H9 (cell line): Measurements from ENCODE around the gene ANAPC10. TPM values are rescaled to one million over a fixed set of nuclear protein-coding genes. Genes with fewer than 3 reads are reported as not detected.

Experiments used
- DNase-seq: peaks from one replicate; pipeline ENCODE4 v3.0.0-alpha.2; 2017
- H2AFZ ChIP-seq: one replicate; pipeline ENCODE4 v1.6.1; 2013; ENCODE audit warnings: mild to moderate bottlenecking, low read length, control low read depth, moderate library complexity
- H2AK5ac ChIP-seq: 2 replicates; pipeline ENCODE4 v1.6.1; 2013; ENCODE audit warnings: low read length, control low read depth, mixed read lengths; ENCODE audit not compliant: insufficient read length
- H2BK120ac ChIP-seq: one replicate; pipeline ENCODE4 v1.6.1; 2013; ENCODE audit warnings: low read depth, mild to moderate bottlenecking, low read length, control low read depth, inconsistent platforms; ENCODE audit not compliant: poor library complexity, severe bottlenecking
- H2BK12ac ChIP-seq: 2 replicates; pipeline ENCODE4 v1.6.1; 2013; ENCODE audit warnings: low read length, control low read depth, mixed read lengths, low read depth; ENCODE audit not compliant: insufficient read length
- H2BK15ac ChIP-seq: 2 replicates; pipeline ENCODE4 v1.6.1; 2013; ENCODE audit warnings: low read depth, low read length, control low read depth
- H2BK20ac ChIP-seq: one replicate; pipeline ENCODE4 v1.6.1; 2013; ENCODE audit warnings: low read depth, mild to moderate bottlenecking, low read length, control low read depth, inconsistent platforms; ENCODE audit not compliant: poor library complexity, severe bottlenecking
- H2BK5ac ChIP-seq: 2 replicates; pipeline ENCODE4 v1.6.1; 2013; ENCODE audit warnings: low read length, control low read depth, mixed read lengths; ENCODE audit not compliant: insufficient read length
- H3K14ac ChIP-seq: 2 replicates; pipeline ENCODE4 v1.6.1; 2013; ENCODE audit warnings: low read length, control low read depth; ENCODE audit not compliant: insufficient read depth
- H3K18ac ChIP-seq: 2 replicates; pipeline ENCODE4 v1.6.1; 2013; ENCODE audit warnings: low read depth, mild to moderate bottlenecking, mixed read lengths, low read length, control low read depth; ENCODE audit not compliant: insufficient read length
- H3K23ac ChIP-seq: 2 replicates; pipeline ENCODE4 v1.6.1; 2013; ENCODE audit warnings: low read length, control low read depth, mixed read lengths, low read depth; ENCODE audit not compliant: insufficient read length
- H3K23me2 ChIP-seq: 2 replicates; pipeline ENCODE4 v1.6.1; 2013; ENCODE audit warnings: low read depth, mild to moderate bottlenecking, mixed read lengths, low read length, control low read depth; ENCODE audit not compliant: insufficient read length, poor library complexity, severe bottlenecking
- H3K27ac ChIP-seq: 2 replicates; pipeline ENCODE4 v1.5.1; 2013; ENCODE audit warnings: low read length, control low read depth, mixed read lengths, low read depth; ENCODE audit not compliant: insufficient read length
- H3K27me3 ChIP-seq: 2 replicates; pipeline ENCODE4 v1.6.1; 2013; ENCODE audit warnings: low read length, control low read depth, inconsistent platforms; ENCODE audit not compliant: insufficient read depth
- H3K4ac ChIP-seq: 2 replicates; pipeline ENCODE4 v1.6.1; 2013; ENCODE audit warnings: low read depth, mild to moderate bottlenecking, control low read depth, inconsistent platforms, low read length, moderate library complexity
- H3K4me1 ChIP-seq: 2 replicates; pipeline ENCODE4 v1.6.1; 2013; ENCODE audit warnings: low read length, control low read depth, inconsistent platforms; ENCODE audit not compliant: insufficient read depth
- H3K4me2 ChIP-seq: 2 replicates; pipeline ENCODE4 v1.6.1; 2013; ENCODE audit warnings: low read length, control low read depth, mixed read lengths; ENCODE audit not compliant: insufficient read length, insufficient read depth
- H3K56ac ChIP-seq: 2 replicates; pipeline ENCODE4 v1.6.1; 2013; ENCODE audit warnings: low read depth, mild to moderate bottlenecking, mixed read lengths, low read length, control low read depth; ENCODE audit not compliant: insufficient read length
- H3K79me1 ChIP-seq: 2 replicates; pipeline ENCODE4 v1.6.1; 2013; ENCODE audit warnings: low read depth, mild to moderate bottlenecking, moderate library complexity, low read length, control low read depth, inconsistent platforms; ENCODE audit not compliant: insufficient read depth, poor library complexity, severe bottlenecking
- H3K79me2 ChIP-seq: 2 replicates; pipeline ENCODE4 v1.6.1; 2013; ENCODE audit warnings: low read length, control low read depth, inconsistent platforms; ENCODE audit not compliant: insufficient read depth
- H3K9ac ChIP-seq: 2 replicates; pipeline ENCODE4 v1.6.1; 2013; ENCODE audit warnings: low read length, control low read depth, mixed read lengths; ENCODE audit not compliant: insufficient read length; ENCODE audit errors: extremely low read depth
- H3K9me3 ChIP-seq: one replicate; pipeline ENCODE4 v1.6.1; 2013; ENCODE audit warnings: low read depth, low read length, inconsistent platforms; ENCODE audit not compliant: control insufficient read depth
- H3T11ph ChIP-seq: one replicate; pipeline ENCODE4 v1.6.1; 2013; ENCODE audit warnings: mild to moderate bottlenecking, low read length, control low read depth, inconsistent platforms
- H4K20me1 ChIP-seq: one replicate; pipeline ENCODE4 v1.6.1; 2013; ENCODE audit not compliant: control insufficient read depth, insufficient read length, insufficient read depth
- H4K5ac ChIP-seq: 2 replicates; pipeline ENCODE4 v1.6.1; 2013; ENCODE audit warnings: low read depth, mild to moderate bottlenecking, mixed read lengths, low read length, control low read depth; ENCODE audit not compliant: insufficient read length
- H4K8ac ChIP-seq: replicated peaks from 2 replicates; pipeline ENCODE4 v1.6.1; 2013; ENCODE audit warnings: low read length, control low read depth, mixed read lengths, low read depth; ENCODE audit not compliant: insufficient read length
- H4K91ac ChIP-seq: 2 replicates; pipeline ENCODE4 v1.6.1; 2013; ENCODE audit warnings: low read depth, mild to moderate bottlenecking, moderate library complexity, mixed read lengths, low read length, control low read depth; ENCODE audit not compliant: insufficient read length
- H3K27ac Mint-ChIP-seq, 3 experiments: 2 replicates in 2 of 3; 3 replicates in 1 of 3; pipeline ENCODE4 v1.8.0; 2020 to 2021; ENCODE audit warnings: mixed read lengths in 3 of 3, mild to moderate bottlenecking in 1 of 3, moderate library complexity in 1 of 3
- H3K27me3 Mint-ChIP-seq: 2 replicates; pipeline ENCODE4 v1.8.0; 2021; ENCODE audit warnings: low read depth, mild to moderate bottlenecking, moderate library complexity, mixed read lengths
- H3K36me3 Mint-ChIP-seq, 3 experiments: 2 replicates in 2 of 3; 3 replicates in 1 of 3; pipeline ENCODE4 v1.8.0; 2020 to 2021; ENCODE audit warnings: low read depth in 3 of 3, mixed read lengths in 3 of 3; ENCODE audit not compliant: insufficient read depth in 1 of 3
- H3K4me1 Mint-ChIP-seq, 2 experiments: 2 replicates each; pipeline ENCODE4 v1.8.0; 2020; ENCODE audit warnings: mixed read lengths in 2 of 2
- H3K4me3 Mint-ChIP-seq, 2 experiments: 2 replicates in 1 of 2; 3 replicates in 1 of 2; pipeline ENCODE4 v1.8.0; 2020 to 2021; ENCODE audit warnings: mild to moderate bottlenecking in 2 of 2, mixed read lengths in 2 of 2, moderate library complexity in 1 of 2
- H3K9me3 Mint-ChIP-seq, 2 experiments: 2 replicates in 1 of 2; 3 replicates in 1 of 2; pipeline ENCODE4 v1.8.0; 2020; ENCODE audit warnings: mild to moderate bottlenecking in 2 of 2, mixed read lengths in 2 of 2, moderate library complexity in 1 of 2
- CTCF ChIP-seq: fragments of 200-600 bp; sonication (generic); conservative IDR thresholded peaks from 3 replicates; pipeline ENCODE4 v1.8.0; 2021; ENCODE audit warnings: antibody characterized with exemption, mild to moderate bottlenecking
- WGBS: extraction: QIAGEN DNeasy Blood & Tissue Kit; methylation state at CpG from one replicate; pipeline ENCODE4 v1.1.7; 2013; ENCODE audit warnings: missing lambda C conversion rate, low lambda C conversion rate, mixed read lengths; ENCODE audit not compliant: insufficient read length; ENCODE audit errors: extremely low coverage; 5-methylcytosine and 5-hydroxymethylcytosine counted together
- total RNA-seq: library from RNA; stranded (reverse); gene quantifications from 2 replicates; pipeline ENCODE4 v1.2.1, GENCODE V29; 2021

Gene ANAPC10
- total RNA-seq, 1 experiment from 2014 or later, result 25.3 TPM

- Histone ChIP-seq H3K27me3 (no peaks in the 10 kb centered on the region), H4K5ac (no peak overlapping the region), H3K23me2 (no peaks in the 10 kb centered on the region), H3K4me1 (no peaks in the 10 kb centered on the region; the same call in 1 of the 2 replicates), H3K14ac (no peak overlapping the region), H3K9ac (no peak overlapping the region), H3K23ac (no peak overlapping the region), H2BK120ac (no peak overlapping the region), H3K79me2 (no peaks in the 10 kb centered on the region), H2AK5ac (peak overlapping the region; percentile 83), H3K9me3 (no peaks in the 10 kb centered on the region), H3K4ac (no peak overlapping the region; the same call in 1 of the 2 replicates), H3K27ac (no peak overlapping the region), H2BK12ac (no peak overlapping the region), H2BK15ac (no peak overlapping the region), H3T11ph (no peak overlapping the region), H4K91ac (no peak overlapping the region), H3K79me1 (no peaks in the 10 kb centered on the region), H2AFZ (no peak overlapping the region), H4K8ac (no peak overlapping the region), H2BK20ac (no peak overlapping the region), H3K56ac (no peak overlapping the region), H3K4me2 (no peak overlapping the region), H4K20me1 (no peaks in the 10 kb centered on the region), H2BK5ac (no peak overlapping the region), H3K18ac (no peak overlapping the region)
- peak; percentile 36 for DNase-seq
- Mint-ChIP-seq H3K27me3 (no peaks in the 10 kb centered on the region; the same call in 1 of the 2 replicates), H3K27ac (peak overlapping the region; percentile 32 to 87 (median 69); a peak in 6 of 7 replicates), H3K4me3 (no peak overlapping the region), H3K36me3 (peaks cover 12 to 24% (median 14%) of the 10 kb centered on the region in 3 experiments; a peak in 6 of 7 replicates), H3K9me3 (peaks cover 18 to 20% of the 10 kb centered on the region in 2 experiments; a peak in 4 of 5 replicates), H3K4me1 (peaks cover 19 to 28% of the 10 kb centered on the region in 2 experiments)
- no CpG with 5 or more reads among the region's 4 CpGs for WGBS
- TF ChIP-seq CTCF, result peak; percentile 46; the same call in 2 of the 3 replicates
Observed at GRCh38 chr4:145014365-145014764, 83.6 kb downstream of the ANAPC10 start.
